22Rv1 (cell line): ENCODE results near the gene FEZF1.
A peak's percentile ranks its signal among the peaks of the same experiment; 100 is the strongest.

Experiments
- H3K27ac ChIP-seq: fragments of 450-650 bp; 2 replicates; pipeline ENCODE4 v1.5.1; 2017
- CTCF ChIP-seq: fragments of 450-650 bp; IDR thresholded peaks from 2 replicates; pipeline ENCODE4 v1.5.1; 2017; ENCODE audit warnings: mild to moderate bottlenecking
- ZFX ChIP-seq: fragments of 450-650 bp; IDR thresholded peaks from 2 replicates; pipeline ENCODE4 v1.6.1; 2017; ENCODE audit warnings: antibody characterized with exemption, borderline replicate concordance

The FEZF1 gene

GRCh38 chr7:122300956-122301833 is 3.4 kb downstream of the FEZF1 start:
- no peak overlapping the region for H3K27ac ChIP-seq
- no peak for TF ChIP-seq ZFX
- no peak for TF ChIP-seq CTCF

- TF ChIP-seq CTCF (no peak), ZFX (no peak)
- H3K27ac ChIP-seq = no peak overlapping the region
Measured at GRCh38 chr7:122300211-122300932, 4.2 kb downstream of the FEZF1 start.

- TF ChIP-seq ZFX (no peak), CTCF (no peak)
- no peak overlapping the region for H3K27ac ChIP-seq
Measured at GRCh38 chr7:122299624-122300210, 4.8 kb downstream of the FEZF1 start.

- no peak for TF ChIP-seq CTCF
- TF ChIP-seq ZFX = no peak
- H3K27ac ChIP-seq = no peak overlapping the region
Measured at GRCh38 chr7:122298618-122299017, 5.9 kb downstream of the FEZF1 start.

- TF ChIP-seq CTCF (peak; percentile 11; the same call in 1 of the 2 replicates), ZFX (no peak)
- no peak overlapping the region for H3K27ac ChIP-seq
Measured at GRCh38 chr7:122298131-122298530, 6.4 kb downstream of the FEZF1 start.

- TF ChIP-seq ZFX = no peak
- no peak for TF ChIP-seq CTCF
- no peak overlapping the region for H3K27ac ChIP-seq
Measured at GRCh38 chr7:122291189-122291588, 13.4 kb downstream of the FEZF1 start.
